ENCODE measurements around the gene SUFU.

- TF ChIP-seq CTCF (IDR thresholded peaks at IDR 0.05; ENCODE audit: low read depth, low read length), result no peak
- no peak for TF ChIP-seq EZH2phosphoT487 (IDR thresholded peaks at IDR 0.05; ENCODE audit: low read depth)
These were observed 172.1 kb downstream of the SUFU start for GRCh38 chr10:102675666-102676533.
